HG02840 (cell line): Measurements from ENCODE around the gene TMEM245.

ENCODE experiments used
- ATAC-seq: cut with Tn5 transposase; IDR thresholded peaks from one replicate; pipeline ENCODE4 v1.9.1; 2021; ENCODE audit warnings: mild to moderate bottlenecking, moderate library complexity, moderate number of reproducible peaks; ENCODE audit not compliant: unreplicated experiment, low FRiP score

Gene TMEM245

DNA sequence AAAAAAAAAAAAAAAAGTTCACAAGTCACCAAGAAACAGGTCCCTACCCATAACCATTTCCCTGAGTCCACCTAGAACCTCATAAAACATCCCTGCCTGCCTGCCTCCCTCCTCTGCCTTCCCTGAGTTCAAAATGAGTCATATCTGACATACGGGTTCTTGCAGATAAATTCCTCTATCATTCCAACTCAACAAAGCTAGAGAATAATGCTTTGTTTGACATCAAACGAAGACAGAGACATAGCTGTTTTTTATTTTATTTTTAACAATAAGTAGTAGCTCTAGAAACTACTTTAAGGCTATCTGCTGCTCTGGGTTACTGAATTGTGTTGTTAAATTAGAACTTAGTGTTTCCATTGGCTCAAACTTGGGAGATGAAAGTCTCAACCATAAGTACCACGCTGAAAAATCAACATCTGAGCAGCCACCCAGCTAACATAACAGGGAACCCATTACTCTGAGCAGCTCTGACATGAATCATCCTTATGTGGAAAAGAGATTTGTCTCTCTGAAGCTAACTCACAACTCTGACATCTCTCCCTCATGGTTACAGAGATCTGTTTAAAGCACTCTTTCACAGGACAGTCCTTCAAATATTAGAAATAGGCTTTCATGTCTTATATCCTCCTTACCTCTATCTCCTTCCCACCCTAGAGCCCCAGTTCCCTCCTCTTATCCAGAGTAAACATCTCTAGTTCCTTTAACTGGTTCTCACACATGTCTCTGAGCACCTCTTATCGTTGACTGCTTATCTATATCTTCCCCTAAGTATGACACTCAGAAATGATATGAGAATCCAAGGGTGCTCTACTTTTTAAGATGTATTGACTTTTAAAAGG lies 12.1 kb downstream of the TMEM245 start:
- ATAC-seq: no peak

DNA sequence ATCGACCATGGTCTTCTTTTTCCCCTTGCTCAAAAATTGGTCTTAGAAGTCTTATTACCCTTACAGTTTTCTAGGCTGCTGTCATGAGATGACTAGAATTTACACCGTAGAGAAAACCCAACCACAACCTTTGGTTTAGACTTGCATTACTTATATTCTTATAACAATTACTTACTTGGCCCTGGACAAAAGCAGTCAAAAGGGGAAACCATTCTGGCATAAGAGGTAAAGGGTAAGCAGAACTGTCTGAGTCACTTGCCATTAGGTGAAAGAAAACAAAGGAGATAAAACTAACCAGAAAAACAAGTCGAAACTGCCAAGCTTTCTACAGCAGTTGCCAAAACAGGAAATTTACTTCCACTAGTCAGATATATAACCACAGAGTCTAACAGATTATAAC lies 17.9 kb downstream of the TMEM245 start:
- ATAC-seq: peak; percentile 77

DNA sequence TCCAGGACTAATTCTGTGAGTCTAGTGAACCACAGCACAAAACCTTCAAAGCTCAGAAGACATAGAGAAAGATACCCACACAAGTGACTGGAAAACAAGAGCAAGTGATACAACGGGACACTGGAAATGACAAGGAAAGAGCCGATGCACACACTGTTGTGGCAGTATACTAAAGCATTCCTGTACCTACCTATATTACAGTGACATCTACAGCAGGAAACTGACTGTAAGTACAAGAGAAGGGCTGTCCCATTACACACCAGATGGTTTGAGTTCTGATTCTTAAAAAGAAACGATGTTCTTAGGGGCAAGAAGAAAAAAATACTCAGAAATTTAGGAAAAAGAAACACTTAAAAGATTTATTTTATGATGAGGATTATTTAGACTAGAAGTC lies 18.5 kb downstream of the TMEM245 start:
- ATAC-seq: no peak

DNA sequence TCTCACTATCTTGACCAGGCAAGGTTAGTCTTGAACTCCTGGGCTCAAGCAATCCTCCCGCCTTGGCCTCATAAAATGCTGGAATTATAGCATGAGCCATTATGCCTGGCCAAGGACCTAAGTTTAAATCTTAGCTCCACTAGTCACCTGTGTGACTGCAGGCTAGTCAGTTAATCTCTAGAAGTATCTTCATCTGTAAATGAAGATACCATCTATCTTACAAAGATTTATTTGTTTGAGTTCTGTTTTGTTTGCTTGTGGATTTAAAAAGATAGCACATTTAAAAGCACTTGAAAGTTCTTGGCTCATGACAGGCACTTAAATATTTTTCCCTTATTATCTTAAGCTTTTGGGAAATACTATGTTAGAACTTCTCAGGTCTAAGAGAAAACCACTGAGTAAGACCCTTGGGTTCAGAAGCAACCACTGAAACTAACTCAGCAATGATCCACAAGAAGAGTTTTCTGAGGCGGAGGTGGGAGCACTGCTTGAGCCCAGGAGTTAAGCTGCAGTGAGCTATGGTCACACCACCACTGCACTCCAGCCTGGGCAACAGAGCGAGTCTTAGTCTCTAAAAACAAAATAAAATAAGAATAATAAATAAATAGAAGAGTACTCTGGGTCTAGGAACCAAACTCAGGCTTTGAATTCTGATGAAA lies 19.1 kb downstream of the TMEM245 start:
- no peak for ATAC-seq

DNA sequence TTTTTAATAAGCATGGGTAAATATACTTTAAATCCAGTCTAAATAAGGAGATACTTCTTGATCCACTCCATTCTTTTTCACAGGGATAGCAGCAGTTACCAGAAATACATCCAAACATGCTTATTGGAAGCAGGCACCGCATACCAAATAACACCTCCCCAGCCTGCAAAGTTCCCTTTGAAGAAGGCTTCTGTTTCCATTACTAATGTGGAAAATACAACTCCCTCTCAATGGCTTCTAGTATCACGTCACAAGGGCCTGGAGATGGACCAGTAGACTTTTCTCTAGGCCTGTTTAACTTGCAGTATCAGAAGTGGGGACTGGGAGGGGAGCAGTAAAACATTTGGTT lies 20.8 kb downstream of the TMEM245 start:
- no peak for ATAC-seq

DNA sequence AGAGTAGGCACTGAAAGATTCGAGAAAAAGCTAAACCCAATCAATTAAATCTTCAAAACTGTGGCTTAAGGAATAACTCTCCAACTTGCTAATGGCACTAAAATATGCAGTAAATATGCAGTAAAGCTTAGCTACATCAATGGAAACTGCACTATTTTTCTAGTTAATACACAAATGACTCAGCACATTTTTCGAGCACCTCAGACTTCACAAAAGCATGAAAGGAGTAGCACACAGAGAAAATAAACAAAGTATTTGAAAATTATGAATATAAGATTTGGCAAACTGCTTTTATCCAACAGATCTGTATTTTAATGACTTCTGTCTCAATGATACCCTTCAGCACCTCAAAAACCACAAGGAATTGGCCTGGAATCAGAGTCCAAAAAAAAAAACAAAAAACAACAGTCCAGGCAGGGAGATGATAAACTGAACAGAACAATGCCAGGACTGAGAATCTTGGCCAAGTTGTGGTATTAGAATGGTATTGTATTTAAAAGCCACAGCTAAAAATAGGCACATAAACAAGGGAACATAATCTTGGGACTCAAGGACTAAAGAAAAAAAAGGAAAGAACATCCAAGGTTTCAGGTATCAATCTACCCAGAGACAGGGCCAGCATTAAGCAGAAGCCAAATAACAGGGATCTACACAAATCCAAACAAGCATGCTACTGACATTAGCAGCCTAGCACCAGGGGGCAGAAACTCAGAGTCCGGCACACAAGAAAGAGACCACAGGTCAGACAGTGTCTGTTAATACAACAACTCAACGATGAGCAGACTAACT lies 21.4 kb downstream of the TMEM245 start:
- no peak for ATAC-seq

DNA sequence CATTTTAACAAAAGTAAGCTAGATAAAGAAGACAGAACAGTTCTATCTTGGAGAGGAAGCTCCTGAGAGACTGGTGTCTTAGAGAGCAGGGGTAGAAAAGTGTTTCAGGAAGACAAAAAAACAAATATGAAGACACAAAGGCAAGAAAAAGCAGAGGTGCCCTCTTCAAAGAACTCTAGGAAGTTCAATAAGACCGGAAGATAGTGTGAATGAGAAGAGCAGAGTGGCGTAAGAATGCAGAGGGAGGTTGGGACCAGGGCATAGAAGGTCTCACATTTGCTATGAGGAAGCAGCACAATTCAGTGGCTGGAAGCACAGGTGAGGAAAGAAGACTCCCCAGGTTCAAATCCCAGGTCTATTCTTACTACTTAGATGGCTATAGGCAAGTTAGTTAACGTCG lies 22.6 kb downstream of the TMEM245 start:
- no peak for ATAC-seq

DNA sequence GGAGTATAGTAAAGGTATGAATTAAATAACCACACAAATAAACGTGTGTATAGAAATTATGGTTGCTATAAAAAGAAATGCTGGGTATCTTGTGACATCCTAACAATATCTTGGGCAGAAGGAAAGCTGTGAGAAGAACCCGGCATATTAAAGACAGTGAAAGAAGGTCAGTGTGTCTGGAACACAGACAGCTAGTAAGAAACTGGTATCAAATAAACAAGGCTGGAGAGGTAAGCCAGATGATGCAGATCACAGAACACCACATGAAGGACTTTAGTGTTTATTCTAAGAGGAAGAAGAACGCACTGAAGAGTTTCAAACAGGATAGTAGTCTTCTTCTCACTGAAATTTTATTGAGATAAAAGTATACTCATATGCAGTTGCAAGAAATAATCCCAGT lies 24.4 kb downstream of the TMEM245 start:
- no peak for ATAC-seq

DNA sequence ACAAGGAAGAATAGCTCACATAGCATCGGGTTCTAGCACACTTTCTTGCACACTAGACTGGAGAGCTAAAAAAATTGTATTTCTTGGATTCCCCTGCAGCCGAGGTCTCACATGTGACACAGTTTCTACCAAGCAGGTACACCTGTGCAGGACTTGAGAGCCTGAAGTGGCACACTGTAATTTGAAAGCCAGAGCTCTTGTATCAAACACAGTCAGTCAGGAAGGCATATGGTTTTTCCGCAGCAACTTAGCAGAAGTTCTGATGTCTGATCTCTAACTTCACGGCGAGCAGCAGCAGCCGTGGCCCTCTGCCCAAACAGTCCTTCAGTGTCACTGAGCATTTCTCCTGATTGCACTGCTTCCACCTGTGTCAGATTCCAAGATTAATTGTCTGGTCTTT lies 25.5 kb downstream of the TMEM245 start:
- no peak for ATAC-seq

DNA sequence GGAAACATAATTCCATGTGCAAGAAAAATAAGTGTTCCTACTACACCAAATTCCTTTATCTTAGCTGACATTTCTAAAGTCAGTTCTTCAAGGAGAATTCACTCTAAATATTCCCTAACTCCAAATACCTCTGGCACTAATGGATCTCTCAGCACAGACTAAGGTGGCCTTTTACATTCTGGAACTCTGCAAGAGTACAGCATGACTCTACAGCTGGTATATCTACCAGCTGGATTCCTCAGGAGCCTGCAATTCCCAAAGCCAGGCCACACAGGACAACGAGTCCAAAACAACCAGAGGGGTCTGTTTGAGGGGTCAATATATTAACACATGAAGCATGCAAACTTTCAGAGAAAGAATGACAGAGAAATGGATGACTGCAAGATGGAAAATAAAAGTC lies 27.2 kb downstream of the TMEM245 start:
- no peak for ATAC-seq

DNA sequence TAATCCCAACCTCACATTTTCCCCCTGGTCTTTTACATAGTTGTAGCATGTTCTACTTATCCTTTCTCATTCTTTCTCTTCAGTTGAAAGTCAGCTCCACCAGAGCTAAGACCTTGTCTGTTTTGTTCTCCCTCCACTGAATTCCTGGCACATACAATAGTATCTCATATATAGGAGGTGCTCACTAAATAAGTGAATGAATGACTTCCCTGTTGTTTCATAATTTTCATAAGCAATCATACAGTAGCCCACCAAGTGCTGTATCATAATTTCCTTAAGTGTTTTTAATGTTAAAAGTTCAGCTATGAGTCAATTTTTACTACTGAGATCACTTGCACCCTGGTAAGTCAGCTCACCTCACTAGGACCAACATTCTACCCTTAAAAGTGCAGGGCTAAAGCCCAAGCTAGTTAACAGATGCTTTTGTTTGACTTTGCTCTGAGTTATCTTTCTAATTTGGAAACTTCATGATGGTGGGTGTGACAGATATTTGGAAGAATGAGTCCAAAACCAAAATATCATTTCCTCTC lies 27.6 kb downstream of the TMEM245 start:
- no peak for ATAC-seq

DNA sequence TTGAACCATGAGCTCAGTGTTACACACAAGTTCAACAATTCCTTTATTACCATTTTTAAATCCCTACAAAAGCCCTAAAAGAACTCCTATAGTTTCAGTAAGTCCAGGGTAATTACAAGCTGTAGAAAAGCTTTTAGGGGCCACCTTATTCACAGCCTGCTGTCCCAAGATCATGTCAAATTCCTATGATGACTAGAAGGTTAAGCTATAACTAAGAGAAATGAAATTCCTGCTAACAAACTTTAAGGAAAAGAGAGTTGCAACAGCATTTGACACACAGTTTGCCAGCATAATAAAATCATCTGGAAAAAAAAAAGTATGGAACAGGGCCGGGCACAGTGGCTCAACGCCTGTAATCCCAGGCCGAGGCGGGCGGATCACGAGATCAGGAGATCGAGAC lies 31.5 kb downstream of the TMEM245 start:
- ATAC-seq: no peak

DNA sequence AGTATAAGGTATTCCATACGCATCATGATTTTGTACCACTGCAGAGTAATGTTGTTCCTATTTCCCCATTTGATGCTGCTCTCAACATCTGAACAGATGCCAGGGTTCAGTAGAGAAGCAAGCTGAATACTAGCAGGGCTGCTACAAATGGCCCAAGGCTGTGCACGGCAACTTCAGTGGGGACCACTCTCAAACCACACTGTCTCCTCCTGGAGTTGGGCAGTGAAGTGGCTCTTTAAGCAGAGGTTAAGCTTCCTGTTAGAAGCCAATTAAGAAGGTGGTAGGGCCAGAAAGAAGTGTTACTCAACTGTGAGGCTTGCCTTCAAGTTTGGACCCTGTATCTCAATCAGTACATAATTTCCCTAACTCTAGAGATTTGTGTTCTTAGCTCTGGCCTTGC lies 32.0 kb downstream of the TMEM245 start:
- no peak for ATAC-seq

DNA sequence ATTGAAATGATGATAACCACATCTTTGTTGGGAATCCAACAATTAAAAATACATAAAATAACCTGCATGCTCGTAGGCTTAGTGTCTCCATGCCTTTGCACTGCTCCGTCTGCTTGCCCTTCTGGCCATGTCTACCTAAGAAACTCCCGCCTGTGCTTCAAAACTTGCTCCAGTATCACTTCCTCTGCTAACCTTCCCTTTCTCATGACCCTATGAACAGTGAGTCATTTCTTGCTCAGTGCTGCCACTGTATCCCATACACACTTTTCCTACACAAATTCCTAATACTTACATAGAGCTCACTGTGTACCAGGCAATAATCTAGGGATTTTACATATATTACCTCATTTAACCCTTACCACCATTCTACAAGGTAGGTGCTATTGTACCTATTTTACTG lies 33.5 kb downstream of the TMEM245 start:
- no peak for ATAC-seq

DNA sequence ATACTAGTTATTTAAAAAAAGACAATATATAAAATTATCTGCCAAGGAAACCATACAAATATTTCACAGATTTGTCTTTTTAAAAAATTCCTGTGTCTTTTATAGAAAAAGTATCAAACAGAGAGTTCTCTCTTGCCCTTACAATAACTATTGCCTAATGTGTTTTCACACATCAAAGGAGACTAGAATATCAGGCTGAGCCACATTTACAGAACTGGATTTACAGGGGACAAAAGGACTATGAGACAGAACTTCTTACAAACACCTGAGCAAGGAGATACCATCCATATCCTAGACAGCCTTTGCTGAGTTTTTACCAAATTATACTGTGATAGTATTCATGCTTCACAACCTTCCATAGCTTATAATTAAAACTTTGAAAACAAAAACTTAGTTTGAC lies 34.2 kb downstream of the TMEM245 start:
- ATAC-seq: no peak

DNA sequence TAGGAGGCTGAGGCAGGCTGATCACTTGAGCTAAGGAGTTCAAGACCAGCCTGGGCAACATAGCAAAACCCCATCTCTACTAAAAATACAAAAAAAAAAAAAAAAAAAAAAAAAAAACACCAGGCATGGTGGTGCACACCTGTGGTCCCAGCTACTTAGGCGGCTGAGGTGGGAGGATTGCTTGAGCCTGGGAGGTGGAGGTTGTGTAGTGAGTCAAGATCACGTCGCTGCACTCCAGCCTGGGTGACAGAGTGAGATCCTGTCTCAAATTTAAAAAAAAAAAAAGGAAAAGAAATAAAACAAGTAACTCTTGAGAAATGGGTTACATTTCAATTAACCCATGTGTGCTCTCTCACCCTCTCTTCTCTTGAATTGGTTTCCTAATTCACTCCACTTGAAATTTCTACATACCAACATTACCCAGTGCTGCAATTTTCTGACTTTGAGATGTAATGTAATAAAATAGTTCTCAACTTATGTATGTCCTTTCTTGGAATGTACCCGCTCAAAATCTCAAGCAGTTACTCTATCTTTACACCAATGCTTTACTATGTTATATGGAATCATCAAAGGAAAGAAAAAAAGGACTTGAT lies 35.8 kb downstream of the TMEM245 start:
- no peak for ATAC-seq

DNA sequence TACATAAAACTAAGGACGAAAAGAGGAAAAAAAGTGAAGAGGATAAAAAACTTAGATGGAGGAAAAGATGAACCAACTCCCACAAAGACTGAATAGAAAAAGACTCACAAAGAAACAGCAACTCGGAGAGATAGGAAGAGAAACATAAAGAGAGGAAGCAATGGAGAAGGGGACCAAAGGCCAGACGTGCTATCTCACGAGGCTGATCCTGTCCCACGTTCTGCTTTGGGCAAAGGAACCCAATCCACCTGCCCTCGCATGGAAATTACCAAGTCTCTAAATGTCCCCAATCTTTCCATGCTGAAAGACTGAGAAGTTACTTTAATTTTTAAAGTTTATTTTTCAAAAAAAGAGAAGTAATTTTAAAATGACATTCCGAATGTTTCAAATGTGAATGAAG lies 36.6 kb downstream of the TMEM245 start:
- ATAC-seq: no peak

DNA sequence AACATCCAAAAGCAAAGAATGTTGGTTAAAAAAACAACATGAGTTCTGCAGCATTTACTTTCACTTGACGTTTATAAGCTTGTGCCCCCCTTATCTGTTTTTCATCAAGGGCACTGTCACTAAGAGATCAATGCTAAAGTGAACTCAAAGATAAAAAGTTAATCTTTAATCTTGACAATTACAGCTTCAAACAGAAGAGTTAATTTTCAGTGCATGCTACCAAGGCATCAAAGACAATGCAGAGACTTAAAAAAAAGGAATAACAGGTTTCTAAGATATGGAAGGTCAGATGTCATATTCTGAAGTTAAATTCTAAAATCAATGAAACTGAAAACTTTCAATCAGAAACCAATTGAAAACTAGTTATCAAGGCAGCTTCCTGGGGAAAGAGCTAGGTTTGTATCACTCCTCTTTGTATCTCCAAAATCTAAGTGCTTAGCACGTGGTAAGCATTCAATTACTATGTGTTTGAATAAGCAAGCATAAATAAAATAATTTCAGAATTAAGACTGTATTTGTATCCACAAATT lies 37.6 kb downstream of the TMEM245 start:
- ATAC-seq: no peak

DNA sequence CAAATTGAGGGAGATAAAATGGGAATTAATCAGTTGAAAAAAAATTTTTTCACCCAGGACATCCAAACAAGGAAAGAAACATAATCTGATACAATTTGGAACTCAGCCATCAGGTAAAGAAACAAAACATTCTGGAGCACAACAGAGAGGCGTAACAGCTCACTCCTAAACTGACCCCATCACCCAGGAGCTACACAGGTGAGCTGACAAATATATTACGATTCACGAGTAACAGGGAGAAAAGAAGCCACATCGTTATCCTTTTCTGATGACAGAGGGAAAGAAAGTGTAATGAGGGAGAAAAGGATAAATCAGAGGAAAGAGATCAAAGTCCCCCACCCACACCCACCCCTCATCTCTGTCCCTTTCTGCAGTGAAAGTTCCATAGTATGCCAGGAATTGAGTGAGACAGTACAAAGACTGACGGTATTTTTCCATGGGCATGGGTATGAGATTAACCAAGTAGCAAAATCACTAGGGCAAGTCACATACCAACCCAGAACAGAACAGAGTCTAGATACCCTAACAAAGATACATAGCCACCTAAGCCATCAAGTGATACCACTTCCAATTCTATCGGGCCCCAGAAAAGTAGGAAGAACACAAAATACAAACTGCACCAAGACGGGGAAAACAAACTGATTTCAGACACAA lies 45.4 kb downstream of the TMEM245 start:
- no peak for ATAC-seq

DNA sequence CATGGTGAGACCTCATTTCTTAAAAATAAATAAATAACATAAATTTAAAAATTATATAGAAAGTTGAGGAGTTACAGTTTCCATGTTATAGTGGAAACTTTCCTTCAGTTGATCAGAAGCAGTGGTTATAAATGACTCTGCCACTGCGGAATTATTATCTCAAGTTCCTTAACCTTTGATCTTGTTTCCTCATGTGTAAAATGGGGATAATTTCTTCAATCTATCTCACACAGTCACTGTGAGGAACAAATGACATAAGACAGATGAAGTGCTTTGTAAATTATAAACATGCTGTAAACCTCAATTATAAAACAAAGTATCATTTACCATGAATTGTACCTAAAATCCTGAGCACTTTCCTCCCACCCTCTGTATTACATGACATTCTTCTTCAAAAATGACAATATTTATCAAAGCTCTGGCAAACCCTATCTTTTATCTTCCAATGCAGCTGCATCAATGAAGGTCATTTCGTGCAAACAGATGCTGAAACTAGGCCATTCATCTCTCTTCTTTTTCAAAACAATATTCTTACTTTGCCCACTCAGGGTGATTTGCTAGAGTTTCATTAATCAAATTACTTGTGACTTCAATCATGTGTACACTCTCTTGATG lies 46.8 kb downstream of the TMEM245 start:
- no peak for ATAC-seq
